Measurements from ENCODE around the gene MRGPRE.

MRGPRE gene

GRCh38 chr11:3199537-3200295, 32.5 kb downstream of the MRGPRE start:
- TF ChIP-seq TAF1 (IDR thresholded peaks at IDR 0.05; ENCODE audit: low read depth), result no peak
- no peak for TF ChIP-seq REST (IDR thresholded peaks at IDR 0.05; ENCODE audit: low read depth)
- TF ChIP-seq NFIC (IDR thresholded peaks at IDR 0.05), result no peak
- TF ChIP-seq TEAD4 (IDR thresholded peaks at IDR 0.05), result no peak

- TF ChIP-seq FOXM1 (IDR thresholded peaks at IDR 0.05; ENCODE audit: borderline replicate concordance, low read depth) (no peak), RAD21 (IDR thresholded peaks at IDR 0.05; ENCODE audit: low read depth) (no peak), ZBTB7A (IDR thresholded peaks at IDR 0.05; ENCODE audit: low read depth) (no peak), TAF1 (IDR thresholded peaks at IDR 0.05; ENCODE audit: low read depth) (no peak), NFIC (IDR thresholded peaks at IDR 0.05) (no peak), REST (IDR thresholded peaks at IDR 0.05; ENCODE audit: low read depth) (no peak), TCF12 (IDR thresholded peaks at IDR 0.05; ENCODE audit: low read depth) (no peak), CEBPB (IDR thresholded peaks at IDR 0.05) (no peak), USF1 (IDR thresholded peaks at IDR 0.05) (no peak), YY1 (IDR thresholded peaks at IDR 0.05; ENCODE audit: low read depth) (no peak), MAX (IDR thresholded peaks at IDR 0.05) (no peak), CREB1 (IDR thresholded peaks at IDR 0.05; ENCODE audit: low read depth) (no peak), EGR1 (IDR thresholded peaks at IDR 0.05) (no peak), TEAD4 (IDR thresholded peaks at IDR 0.05) (no peak), EP300 (IDR thresholded peaks at IDR 0.05; ENCODE audit: borderline replicate concordance) (no peak)
Measured at GRCh38 chr11:3198815-3199214, 33.4 kb downstream of the MRGPRE start.

GRCh38 chr11:3197878-3198528, 34.2 kb downstream of the MRGPRE start:
- TF ChIP-seq EGR1 (IDR thresholded peaks at IDR 0.05) (no peak), MAX (IDR thresholded peaks at IDR 0.05) (no peak), CEBPB (IDR thresholded peaks at IDR 0.05) (no peak), RAD21 (IDR thresholded peaks at IDR 0.05; ENCODE audit: low read depth) (no peak), EP300 (IDR thresholded peaks at IDR 0.05; ENCODE audit: borderline replicate concordance) (no peak), REST (IDR thresholded peaks at IDR 0.05; ENCODE audit: low read depth) (no peak), YY1 (IDR thresholded peaks at IDR 0.05; ENCODE audit: low read depth) (no peak), FOXM1 (IDR thresholded peaks at IDR 0.05; ENCODE audit: borderline replicate concordance, low read depth) (no peak), TAF1 (IDR thresholded peaks at IDR 0.05; ENCODE audit: low read depth) (no peak), TCF12 (IDR thresholded peaks at IDR 0.05; ENCODE audit: low read depth) (no peak), USF1 (IDR thresholded peaks at IDR 0.05) (no peak), TEAD4 (IDR thresholded peaks at IDR 0.05) (no peak), NFIC (IDR thresholded peaks at IDR 0.05) (no peak), ZBTB7A (IDR thresholded peaks at IDR 0.05; ENCODE audit: low read depth) (no peak)

- TF ChIP-seq TEAD4 (IDR thresholded peaks at IDR 0.05) (no peak), ZBTB7A (IDR thresholded peaks at IDR 0.05; ENCODE audit: low read depth) (no peak), FOXM1 (IDR thresholded peaks at IDR 0.05; ENCODE audit: borderline replicate concordance, low read depth) (no peak), EP300 (IDR thresholded peaks at IDR 0.05; ENCODE audit: borderline replicate concordance) (no peak)
Measured at GRCh38 chr11:3197044-3197695, 35.0 kb downstream of the MRGPRE start.
